ENCODE measurements around the gene ABCA7.

GRCh38 chr19:1087813-1088415 is 48.0 kb downstream of the ABCA7 start:
- TF ChIP-seq CTCF (IDR thresholded peaks at IDR 0.05 in 4 of 5, conservative IDR thresholded peaks at IDR 0.05 in 1 of 5), result no peak
- no peak for TF ChIP-seq POLR2A (IDR thresholded peaks at IDR 0.05)
